ENCODE results near the gene FOXN3. TPM values are rescaled to one million over a fixed set of nuclear protein-coding genes. Genes with fewer than 3 reads are reported as not detected.

FOXN3 gene
- polyA plus RNA-seq, 1 donor from 2014 or later, result 10.3 TPM

DNA sequence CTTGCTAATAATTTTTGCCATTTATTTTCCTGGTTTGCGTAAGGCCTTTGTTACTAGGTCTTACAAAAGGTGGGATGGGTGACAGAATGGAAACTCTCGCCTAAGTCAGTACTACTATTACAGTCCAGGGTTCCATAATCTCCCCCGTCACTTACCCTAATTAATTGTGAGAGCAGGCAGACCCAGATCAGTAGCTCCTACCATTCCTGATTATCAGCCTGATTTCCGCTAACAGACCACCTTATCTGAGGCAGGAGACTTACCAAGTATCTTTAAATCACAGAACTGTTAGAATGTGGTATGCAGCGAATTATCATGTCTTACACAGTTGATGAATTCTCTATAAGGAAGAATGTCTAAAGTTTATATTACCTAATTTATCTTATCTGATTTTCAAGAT lies 234.7 kb downstream of the FOXN3 start:
- H3F3A ChIP-seq (ENCODE audit: insufficient read depth, low read length, poor library complexity, severe bottlenecking), result no peaks in the 10 kb centered on the region
- no peak overlapping the region for H3K9ac ChIP-seq (ENCODE audit: low read length)
- H3K4me3 ChIP-seq (ENCODE audit: low read length), result no peak overlapping the region
- H3K4me2 ChIP-seq (ENCODE audit: low read length), result no peak overlapping the region
- no peaks in the 10 kb centered on the region for H3K27me3 ChIP-seq (ENCODE audit: insufficient read depth, low read depth, low read length)
- H3K79me2 ChIP-seq (replicated peaks; ENCODE audit: insufficient read depth, low read length), result no peaks in the 10 kb centered on the region
- H3K9me2 ChIP-seq (ENCODE audit: insufficient read depth, low read length), result no peaks in the 10 kb centered on the region
- no peaks in the 10 kb centered on the region for H3K36me3 ChIP-seq (ENCODE audit: insufficient read depth, low read length)
- H4K20me1 ChIP-seq (ENCODE audit: insufficient read depth), result no peaks in the 10 kb centered on the region
- TF ChIP-seq EP300 (conservative IDR thresholded peaks at IDR 0.05; ENCODE audit: poor library complexity, severe bottlenecking) (no peak), SMC3 (conservative IDR thresholded peaks at IDR 0.05; ENCODE audit: poor library complexity) (no peak), RAD21 (conservative IDR thresholded peaks at IDR 0.05) (no peak), TAF1 (IDR thresholded peaks at IDR 0.05; ENCODE audit: low read depth) (no peak), MXI1 (conservative IDR thresholded peaks at IDR 0.05; ENCODE audit: poor library complexity, severe bottlenecking) (no peak), EZH2 (IDR thresholded peaks at IDR 0.05; ENCODE audit: borderline replicate concordance, insufficient read depth, low read length, poor library complexity, severe bottlenecking) (no peak), POLR2AphosphoS5 (IDR thresholded peaks at IDR 0.05) (no peak)
- TF ChIP-seq, protein P1, sequence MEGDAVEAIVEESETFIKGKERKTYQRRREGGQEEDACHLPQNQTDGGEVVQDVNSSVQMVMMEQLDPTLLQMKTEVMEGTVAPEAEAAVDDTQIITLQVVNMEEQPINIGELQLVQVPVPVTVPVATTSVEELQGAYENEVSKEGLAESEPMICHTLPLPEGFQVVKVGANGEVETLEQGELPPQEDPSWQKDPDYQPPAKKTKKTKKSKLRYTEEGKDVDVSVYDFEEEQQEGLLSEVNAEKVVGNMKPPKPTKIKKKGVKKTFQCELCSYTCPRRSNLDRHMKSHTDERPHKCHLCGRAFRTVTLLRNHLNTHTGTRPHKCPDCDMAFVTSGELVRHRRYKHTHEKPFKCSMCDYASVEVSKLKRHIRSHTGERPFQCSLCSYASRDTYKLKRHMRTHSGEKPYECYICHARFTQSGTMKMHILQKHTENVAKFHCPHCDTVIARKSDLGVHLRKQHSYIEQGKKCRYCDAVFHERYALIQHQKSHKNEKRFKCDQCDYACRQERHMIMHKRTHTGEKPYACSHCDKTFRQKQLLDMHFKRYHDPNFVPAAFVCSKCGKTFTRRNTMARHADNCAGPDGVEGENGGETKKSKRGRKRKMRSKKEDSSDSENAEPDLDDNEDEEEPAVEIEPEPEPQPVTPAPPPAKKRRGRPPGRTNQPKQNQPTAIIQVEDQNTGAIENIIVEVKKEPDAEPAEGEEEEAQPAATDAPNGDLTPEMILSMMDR (IDR thresholded peaks at IDR 0.05; ENCODE audit: poor library complexity, severe bottlenecking), result no peak
- TF ChIP-seq, protein P2, sequence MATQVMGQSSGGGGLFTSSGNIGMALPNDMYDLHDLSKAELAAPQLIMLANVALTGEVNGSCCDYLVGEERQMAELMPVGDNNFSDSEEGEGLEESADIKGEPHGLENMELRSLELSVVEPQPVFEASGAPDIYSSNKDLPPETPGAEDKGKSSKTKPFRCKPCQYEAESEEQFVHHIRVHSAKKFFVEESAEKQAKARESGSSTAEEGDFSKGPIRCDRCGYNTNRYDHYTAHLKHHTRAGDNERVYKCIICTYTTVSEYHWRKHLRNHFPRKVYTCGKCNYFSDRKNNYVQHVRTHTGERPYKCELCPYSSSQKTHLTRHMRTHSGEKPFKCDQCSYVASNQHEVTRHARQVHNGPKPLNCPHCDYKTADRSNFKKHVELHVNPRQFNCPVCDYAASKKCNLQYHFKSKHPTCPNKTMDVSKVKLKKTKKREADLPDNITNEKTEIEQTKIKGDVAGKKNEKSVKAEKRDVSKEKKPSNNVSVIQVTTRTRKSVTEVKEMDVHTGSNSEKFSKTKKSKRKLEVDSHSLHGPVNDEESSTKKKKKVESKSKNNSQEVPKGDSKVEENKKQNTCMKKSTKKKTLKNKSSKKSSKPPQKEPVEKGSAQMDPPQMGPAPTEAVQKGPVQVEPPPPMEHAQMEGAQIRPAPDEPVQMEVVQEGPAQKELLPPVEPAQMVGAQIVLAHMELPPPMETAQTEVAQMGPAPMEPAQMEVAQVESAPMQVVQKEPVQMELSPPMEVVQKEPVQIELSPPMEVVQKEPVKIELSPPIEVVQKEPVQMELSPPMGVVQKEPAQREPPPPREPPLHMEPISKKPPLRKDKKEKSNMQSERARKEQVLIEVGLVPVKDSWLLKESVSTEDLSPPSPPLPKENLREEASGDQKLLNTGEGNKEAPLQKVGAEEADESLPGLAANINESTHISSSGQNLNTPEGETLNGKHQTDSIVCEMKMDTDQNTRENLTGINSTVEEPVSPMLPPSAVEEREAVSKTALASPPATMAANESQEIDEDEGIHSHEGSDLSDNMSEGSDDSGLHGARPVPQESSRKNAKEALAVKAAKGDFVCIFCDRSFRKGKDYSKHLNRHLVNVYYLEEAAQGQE (IDR thresholded peaks at IDR 0.05; ENCODE audit: borderline replicate concordance), result no peak
- no peak overlapping the region for H3K27ac ChIP-seq (ENCODE audit: low read length)
- no peaks in the 10 kb centered on the region for H3K9me3 ChIP-seq (ENCODE audit: low read length)
- H2AFZ ChIP-seq (ENCODE audit: low read depth, low read length), result no peak overlapping the region

DNA sequence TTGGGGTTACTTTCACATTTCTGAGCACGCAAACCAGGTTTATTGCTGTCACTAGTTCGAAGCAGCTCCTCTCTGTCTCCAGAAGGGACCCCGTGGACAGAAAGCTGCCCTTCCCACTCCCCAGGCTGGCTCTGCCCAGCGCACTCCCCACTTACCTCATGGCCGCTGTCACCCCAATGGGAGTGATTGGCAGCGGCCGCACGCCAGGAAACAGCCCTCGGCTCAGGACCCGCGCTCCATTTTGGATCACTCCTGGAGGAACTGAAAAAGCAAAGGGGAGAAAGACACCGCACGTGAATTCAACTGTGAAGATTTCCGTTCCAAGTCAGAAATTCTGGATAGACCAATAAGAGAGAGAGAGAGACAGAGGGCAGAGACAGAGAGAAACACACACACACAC lies 236.5 kb downstream of the FOXN3 start:
- Histone ChIP-seq H2AFZ (ENCODE audit: low read depth, low read length) (no peak overlapping the region), H3K79me2 (replicated peaks; ENCODE audit: insufficient read depth, low read length) (no peaks in the 10 kb centered on the region), H3K36me3 (ENCODE audit: insufficient read depth, low read length) (no peaks in the 10 kb centered on the region), H3K4me2 (ENCODE audit: low read length) (no peak overlapping the region), H3K4me3 (ENCODE audit: low read length) (no peak overlapping the region), H3K9ac (ENCODE audit: low read length) (no peak overlapping the region), H3F3A (ENCODE audit: insufficient read depth, low read length, poor library complexity, severe bottlenecking) (no peaks in the 10 kb centered on the region), H3K27ac (ENCODE audit: low read length) (no peak overlapping the region), H4K20me1 (ENCODE audit: insufficient read depth) (no peaks in the 10 kb centered on the region), H3K27me3 (ENCODE audit: insufficient read depth, low read depth, low read length) (no peaks in the 10 kb centered on the region), H3K9me3 (ENCODE audit: low read length) (no peaks in the 10 kb centered on the region), H3K9me2 (ENCODE audit: insufficient read depth, low read length) (no peaks in the 10 kb centered on the region)
- TF ChIP-seq EP300 (conservative IDR thresholded peaks at IDR 0.05; ENCODE audit: poor library complexity, severe bottlenecking), result no peak
- no peak for TF ChIP-seq SMC3 (conservative IDR thresholded peaks at IDR 0.05; ENCODE audit: poor library complexity)
- TF ChIP-seq EZH2 (IDR thresholded peaks at IDR 0.05; ENCODE audit: borderline replicate concordance, insufficient read depth, low read length, poor library complexity, severe bottlenecking), result no peak
- TF ChIP-seq, protein P1 (IDR thresholded peaks at IDR 0.05; ENCODE audit: poor library complexity, severe bottlenecking), result no peak
- TF ChIP-seq MXI1 (conservative IDR thresholded peaks at IDR 0.05; ENCODE audit: poor library complexity, severe bottlenecking), result no peak
- TF ChIP-seq, protein P2 (IDR thresholded peaks at IDR 0.05; ENCODE audit: borderline replicate concordance), result no peak
- no peak for TF ChIP-seq TAF1 (IDR thresholded peaks at IDR 0.05; ENCODE audit: low read depth)
- TF ChIP-seq RAD21 (conservative IDR thresholded peaks at IDR 0.05), result no peak
- no peak for TF ChIP-seq POLR2AphosphoS5 (IDR thresholded peaks at IDR 0.05)

Measured in neural cell (in vitro differentiated cells).